Measurements from ENCODE around the gene SLC39A3.
A peak's percentile ranks its signal among the peaks of the same experiment; 100 is the strongest.

GRCh38 chr19:2739602-2740313 is at the start of gene SLC39A3:
- TF ChIP-seq EP300 (IDR thresholded peaks at IDR 0.05), result peak; percentile 82 to 84
- peak; percentile 6 to 66 (median 33) for TF ChIP-seq CTCF (IDR thresholded peaks at IDR 0.05)
